GM19043 (cell line): Measurements from ENCODE around the gene SLX4IP.

Source experiments
- ATAC-seq: cut with Tn5 transposase; IDR thresholded peaks from one replicate; pipeline ENCODE4 v1.9.1; 2021; ENCODE audit warnings: low read depth; ENCODE audit not compliant: unreplicated experiment

SLX4IP gene

DNA sequence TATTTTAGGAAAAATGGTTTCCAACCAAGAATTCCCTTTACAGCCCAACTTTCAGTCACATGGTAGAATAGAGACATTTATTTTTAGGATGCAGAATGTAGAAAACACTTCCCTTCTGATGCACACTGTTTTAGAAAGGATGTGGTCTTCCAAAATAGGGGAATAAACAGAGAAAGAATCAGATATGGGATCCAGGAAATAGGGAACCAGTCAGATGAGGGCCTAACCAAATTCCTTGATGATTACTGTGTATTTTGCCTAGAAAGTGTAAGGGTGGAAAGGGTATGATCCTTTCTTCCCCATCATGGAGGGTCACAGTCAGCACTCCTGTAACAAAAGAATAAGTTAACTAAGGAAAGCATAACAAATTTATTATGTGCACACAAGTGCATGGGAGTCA, 27.4 kb downstream of the SLX4IP start:
- ATAC-seq: no peak

DNA sequence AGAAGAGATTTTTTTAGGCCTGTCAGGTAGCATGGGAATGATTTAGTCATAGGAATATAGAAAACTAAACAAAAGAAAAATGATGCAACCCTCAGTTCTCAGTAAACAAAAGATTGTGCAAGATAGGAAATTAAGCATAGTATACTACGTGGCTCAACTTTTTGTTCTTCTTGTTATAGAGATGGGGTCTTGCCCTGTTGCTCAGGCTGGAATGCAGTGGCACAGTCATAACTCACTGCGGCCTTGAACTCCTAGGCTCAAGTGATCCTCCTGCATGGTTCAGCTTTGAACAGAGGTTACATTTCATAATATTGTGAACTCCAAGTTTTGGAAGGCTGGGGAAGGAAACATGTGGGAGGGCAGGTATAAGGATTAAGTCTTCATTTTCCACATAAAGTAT, 28.5 kb downstream of the SLX4IP start:
- ATAC-seq: no peak

GRCh38 chr20:10465135-10465534, 30.0 kb downstream of the SLX4IP start:
- no peak for ATAC-seq

GRCh38 chr20:10466325-10466724, 31.2 kb downstream of the SLX4IP start:
- no peak for ATAC-seq

DNA sequence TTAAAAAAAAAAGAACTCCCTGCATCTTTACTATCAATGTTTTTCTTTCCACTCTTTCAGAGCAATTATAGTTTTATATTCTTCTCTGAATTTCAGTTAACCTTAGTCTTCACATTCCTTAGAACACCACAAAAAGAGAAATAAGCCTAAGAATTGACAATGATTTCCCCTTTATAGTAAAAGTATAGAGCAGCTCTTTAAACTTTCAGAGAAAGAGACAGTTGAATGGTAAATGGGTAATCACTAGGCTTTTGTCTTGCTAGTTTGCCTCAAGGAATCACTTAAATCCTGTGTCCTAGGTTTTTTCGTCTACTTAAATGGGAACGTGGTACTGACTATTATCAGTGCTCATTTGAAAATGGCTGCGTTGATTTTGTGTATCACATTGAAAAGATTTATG, 31.8 kb downstream of the SLX4IP start:
- no peak for ATAC-seq

GRCh38 chr20:10467681-10468339, 32.7 kb downstream of the SLX4IP start:
- no peak for ATAC-seq

DNA sequence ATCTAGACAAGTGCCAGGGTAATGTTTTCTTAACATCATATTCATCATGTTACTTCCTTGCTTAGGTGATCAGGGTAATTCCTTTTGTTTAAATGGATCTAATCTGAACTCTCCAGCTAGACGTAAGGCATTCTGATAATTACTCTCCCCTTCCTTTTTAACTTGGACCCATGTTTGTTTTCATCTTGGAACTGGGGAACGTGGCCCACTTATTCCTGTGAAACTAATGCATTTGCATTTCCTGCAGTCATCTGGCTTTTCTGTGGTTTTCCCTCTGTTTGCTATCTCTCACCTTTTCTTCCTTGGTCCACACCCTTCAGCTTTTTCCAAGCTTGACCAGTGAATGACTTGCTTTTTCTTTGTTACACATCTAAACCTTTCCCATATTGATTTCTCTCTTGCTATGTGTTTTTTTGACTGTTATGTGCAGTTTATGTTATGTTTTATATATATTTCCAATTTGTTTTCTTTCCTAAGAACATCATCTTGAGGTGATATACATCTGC, 33.3 kb downstream of the SLX4IP start:
- no peak for ATAC-seq

DNA sequence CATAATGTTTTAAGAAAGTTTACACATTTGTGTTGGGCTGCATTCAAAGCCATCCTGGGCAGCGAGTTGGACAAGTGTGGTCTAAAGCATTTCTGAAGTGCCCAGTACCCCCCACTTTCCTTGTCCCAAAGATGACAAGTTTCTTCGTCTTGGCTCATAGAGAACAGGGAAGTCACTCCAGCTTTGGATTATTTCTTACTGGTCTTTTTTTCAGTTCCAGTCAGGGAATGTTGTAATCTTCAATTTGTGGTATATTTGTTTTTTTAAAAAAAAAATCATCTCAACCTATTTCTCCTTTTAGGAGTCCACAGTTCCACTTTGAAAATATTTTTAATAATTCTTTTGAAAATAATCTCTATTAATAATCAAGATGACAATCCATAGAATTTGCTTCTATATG, 34.0 kb downstream of the SLX4IP start:
- no peak for ATAC-seq

DNA sequence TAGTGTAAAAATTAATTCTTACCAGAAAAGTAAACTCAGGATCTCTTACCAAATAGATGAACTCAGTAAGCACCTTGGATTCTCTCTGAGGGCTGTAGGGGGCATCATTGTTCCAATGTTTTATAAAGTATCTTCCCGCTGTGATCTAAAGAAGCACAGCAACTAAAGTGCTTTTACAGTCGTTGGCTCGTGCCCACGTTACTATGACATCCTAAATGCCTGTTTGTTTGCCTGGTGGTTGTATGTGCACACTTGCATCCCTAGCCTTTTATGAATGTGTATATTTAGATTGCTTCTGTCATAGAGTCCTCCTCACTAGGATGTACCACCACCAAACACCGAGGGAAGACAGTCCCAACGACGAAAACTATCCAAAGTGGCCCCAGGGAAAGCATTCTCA, 34.5 kb downstream of the SLX4IP start:
- ATAC-seq: peak; percentile 47

GRCh38 chr20:10470276-10470675, 35.2 kb downstream of the SLX4IP start:
- ATAC-seq: no peak

DNA sequence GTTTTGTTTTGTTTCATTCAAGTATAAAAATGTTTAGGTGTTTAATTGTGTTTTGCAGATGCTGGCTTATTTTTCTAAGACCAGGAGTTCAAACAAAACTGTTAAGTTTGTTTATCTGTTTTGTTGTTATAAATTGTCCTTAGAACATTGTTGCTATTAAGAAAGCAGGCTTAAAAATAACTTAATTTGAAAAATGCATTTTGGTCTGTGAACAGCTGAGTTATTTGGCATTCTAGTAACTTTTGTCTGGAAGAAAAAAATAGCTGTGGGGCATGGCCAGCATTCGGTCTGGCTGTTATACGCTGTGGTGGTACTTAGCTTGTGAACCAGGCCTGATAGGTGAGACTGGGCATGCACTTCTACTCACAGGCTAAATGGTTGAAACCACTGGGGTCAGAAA, 37.8 kb downstream of the SLX4IP start:
- ATAC-seq: no peak

DNA sequence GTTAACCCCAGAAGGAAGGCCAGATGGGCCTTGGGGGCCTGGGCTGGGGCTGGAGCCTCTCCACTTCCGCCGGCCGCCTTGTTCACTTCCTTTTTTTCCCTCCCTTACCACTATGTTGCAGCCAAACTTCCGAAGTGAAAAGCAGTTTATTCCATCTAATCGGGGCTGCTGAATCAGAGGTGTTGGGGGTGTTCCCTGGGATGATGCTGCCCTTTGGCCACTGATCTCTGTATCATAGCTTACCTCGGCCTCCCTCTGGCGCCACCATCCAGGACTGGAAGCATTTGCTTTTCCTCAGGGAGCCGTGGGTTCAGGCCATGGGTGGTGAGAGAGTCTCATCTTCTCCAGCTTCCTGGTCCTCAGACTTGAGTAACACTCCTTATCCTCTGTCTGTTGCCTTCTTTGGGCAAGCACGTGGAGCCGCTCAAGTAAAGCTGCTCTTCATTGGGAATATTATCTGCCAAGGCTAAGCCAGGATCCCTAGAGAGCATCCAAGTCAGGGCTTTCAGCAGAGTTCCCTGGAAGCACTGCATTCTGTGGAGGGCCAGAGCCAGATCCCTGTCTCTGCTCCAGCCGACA, 39.6 kb downstream of the SLX4IP start:
- no peak for ATAC-seq

DNA sequence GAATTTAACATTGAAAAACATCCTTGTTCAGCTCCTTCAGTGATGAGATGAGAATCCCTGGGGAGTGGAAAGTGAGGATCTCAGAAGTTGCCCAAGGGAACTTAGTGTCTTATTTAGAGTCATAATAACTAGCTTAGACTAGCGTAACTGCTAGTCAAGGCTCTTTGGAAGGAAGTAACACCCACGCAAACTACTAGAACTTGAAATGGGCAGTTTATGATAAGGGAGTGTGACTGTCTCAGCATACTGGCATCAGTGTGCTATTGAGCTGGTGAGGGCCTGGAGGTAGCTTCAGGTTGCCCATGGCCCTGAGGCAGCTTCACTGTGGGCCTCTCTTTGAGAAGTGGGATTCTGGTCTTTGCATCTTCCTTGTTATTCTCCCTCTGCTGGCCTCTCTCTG, 40.1 kb downstream of the SLX4IP start:
- ATAC-seq: no peak

DNA sequence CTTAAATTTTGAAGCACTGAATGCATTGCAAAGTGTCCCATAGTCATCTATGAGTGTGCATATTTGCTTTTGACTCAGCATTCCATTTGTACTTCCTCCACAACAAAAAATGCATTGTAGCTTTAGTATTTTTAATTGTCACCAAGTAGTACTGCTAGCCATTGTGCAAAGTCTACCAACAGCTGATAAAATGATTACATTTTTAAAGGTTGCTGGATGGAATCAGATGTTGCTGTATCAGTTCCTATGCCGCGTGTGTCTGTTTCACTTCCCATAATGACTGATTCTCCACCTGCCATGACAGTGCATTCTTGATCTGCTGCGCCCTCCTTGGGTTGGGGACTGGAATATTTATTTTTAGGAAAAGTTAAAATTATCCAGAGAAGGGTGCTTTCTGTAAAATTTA, 41.2 kb downstream of the SLX4IP start:
- peak; percentile 80 for ATAC-seq

DNA sequence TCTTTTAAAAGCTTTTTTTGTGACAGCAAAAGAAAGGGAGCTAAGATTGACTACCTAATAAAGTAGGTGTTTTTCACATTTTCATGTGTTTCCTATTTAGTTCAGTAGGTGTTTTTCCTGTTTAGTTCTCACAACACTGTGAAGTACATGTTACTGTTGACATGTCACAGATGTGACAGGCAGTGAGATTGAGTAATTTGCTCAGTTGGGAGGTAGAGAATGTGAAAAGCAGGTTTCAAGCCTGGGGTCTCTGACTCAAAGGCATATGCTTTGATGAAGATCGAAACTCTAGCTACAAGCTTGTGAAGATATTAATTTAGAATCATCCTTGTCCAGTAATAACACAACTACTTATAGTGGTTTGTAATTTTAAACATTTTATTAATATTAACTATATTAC, 43.1 kb downstream of the SLX4IP start:
- peak; percentile 42 for ATAC-seq

GRCh38 chr20:10478930-10479329, 43.8 kb downstream of the SLX4IP start:
- ATAC-seq: no peak

DNA sequence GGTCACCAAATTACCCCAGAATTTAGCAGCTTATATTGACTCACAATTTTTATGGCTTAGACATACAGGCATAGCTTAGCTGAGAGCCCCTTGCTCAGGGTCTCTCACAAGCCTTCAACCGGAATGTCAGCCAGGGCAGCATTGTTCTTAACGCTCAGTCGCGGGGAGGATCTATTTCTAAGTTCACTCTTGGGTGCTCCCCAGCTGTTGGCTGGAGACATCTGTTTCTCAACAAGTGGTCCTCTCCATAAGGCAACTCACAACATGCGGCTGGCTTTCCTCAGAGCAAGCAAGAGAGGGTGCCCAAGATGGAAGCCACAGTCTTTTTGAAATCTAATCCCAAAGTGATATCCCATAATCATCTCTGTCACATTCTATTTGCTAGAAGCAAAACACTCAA, 46.6 kb downstream of the SLX4IP start:
- no peak for ATAC-seq

DNA sequence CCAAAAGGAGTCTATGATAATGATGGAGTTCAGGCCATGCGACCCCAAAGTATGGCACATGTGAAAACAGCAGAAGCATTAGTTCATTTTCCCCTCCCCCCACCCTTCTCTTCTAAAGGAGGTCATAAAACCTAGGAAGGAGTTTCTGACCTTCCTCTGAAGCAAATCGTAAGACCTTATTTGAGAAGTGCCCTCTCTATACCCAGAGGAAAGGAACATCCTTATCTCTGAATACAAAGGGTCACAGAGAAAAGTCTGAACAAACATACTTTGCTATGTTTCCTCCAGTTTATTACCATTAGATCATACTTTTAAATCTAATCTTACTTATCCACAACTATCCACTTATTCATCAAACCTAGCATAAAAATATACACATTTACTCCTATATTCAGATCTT, 48.6 kb downstream of the SLX4IP start:
- no peak for ATAC-seq

DNA sequence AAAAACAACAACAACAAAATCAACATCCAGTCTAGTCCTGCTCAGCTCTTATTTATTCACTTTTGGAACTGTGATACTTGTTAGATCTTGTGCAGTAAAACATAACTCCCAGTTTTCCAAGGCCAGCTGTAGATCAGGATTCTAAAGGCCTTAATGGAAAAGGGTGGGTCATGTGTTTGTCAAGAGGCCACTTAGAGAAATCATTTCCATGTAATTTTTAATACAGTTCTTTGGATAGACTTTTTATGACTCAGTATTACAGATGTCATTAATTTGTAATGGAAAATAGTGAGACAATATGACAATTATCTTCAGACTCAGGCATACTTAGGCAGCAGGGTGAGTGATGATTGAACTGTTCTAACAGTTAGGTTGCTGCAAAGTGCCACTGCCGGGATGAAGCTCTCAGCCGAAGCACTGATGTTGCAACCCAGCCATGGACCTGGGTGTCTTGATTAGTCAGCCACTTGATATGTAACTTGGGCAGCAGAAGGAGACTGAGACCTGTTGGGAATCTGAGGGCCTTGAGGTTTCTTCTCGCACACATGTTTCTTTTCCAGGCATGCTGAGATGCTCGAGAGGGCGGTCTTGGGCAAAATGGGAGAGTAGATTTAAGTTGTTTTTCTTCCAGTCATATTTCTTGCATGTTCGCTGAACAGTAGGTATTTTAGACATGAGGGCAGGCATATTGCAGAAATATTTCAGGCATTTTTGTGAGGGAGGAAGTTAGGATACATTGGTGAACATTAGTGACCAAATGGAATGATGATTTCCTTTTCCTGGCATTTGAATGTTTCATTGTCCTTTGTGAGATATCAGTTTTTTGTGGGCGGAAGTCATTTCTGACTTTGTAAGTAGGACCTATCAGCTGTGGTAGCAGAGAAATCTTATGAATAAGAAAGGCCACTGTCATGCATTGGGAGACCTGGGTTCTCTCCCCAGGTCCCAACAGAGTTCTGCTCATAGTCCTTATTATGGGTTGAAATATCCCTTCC, 52.3 kb downstream of the SLX4IP start:
- ATAC-seq: no peak

DNA sequence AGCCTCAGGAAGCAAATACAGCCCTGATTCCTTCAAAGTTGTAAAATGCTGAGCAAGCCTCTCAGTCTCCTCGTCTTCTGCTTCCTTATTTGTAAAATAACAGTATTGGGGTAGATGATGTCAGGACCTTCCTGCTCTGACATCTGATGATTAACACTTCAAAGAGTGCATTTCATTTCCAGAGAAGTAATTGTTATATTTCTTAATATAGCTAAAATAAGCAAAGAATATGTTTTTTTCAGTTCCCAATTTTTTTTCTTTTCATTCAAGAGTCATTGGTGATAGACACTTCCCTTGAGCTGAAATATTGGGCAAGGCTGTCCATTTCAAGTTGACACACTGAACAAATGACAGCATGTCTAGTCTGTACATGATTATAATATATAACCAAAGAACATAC, 53.4 kb downstream of the SLX4IP start:
- ATAC-seq: no peak

DNA sequence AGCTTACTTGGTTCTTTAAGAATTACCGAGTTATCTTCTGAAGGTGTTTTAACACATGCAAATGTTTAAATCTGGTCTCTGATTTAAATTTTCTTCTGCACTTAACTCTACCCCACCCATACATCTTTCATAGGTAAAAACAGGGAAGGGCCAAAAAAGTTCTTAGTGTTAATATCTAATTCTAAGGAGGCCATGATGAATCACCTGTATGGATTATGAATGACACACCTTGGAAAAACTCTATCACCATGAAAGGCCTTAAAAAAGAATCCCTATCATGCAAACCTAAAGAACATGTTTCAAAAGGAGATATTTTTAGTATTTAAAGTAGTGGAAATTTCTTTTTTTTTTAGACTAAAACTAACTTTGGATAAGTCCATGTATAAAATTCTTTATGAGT, 54.7 kb downstream of the SLX4IP start:
- no peak for ATAC-seq
